Measurements from ENCODE around the gene MLANA. TPM values are rescaled to one million over a fixed set of nuclear protein-coding genes. Genes with fewer than 3 reads are reported as not detected.

The MLANA gene
- total RNA-seq, 4 donors from 2014 or later: not detected

DNA sequence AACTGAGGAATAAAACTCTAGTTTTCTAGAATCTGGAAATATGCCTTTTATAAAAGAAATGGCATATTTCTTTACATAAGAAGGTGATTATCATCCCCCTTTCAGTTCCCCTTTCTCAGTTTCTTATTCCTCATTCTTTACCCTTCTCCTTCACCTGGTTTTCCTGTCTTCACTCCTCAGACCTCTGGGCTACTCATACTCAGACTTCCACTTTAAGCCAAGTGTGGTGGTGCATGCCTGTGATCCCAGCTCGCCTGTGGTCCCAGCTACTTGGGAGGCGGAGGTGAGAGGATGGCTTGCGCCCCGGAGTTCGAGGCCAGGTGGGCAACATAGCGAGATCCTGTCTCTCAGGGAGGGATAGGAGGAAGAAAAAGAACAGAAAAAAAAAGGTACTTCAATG is 67.6 kb downstream of the MLANA start:
- ATAC-seq: no peak
- no peak for TF ChIP-seq POLR2AphosphoS5 (IDR thresholded peaks at IDR 0.05)
- TF ChIP-seq, protein P1, sequence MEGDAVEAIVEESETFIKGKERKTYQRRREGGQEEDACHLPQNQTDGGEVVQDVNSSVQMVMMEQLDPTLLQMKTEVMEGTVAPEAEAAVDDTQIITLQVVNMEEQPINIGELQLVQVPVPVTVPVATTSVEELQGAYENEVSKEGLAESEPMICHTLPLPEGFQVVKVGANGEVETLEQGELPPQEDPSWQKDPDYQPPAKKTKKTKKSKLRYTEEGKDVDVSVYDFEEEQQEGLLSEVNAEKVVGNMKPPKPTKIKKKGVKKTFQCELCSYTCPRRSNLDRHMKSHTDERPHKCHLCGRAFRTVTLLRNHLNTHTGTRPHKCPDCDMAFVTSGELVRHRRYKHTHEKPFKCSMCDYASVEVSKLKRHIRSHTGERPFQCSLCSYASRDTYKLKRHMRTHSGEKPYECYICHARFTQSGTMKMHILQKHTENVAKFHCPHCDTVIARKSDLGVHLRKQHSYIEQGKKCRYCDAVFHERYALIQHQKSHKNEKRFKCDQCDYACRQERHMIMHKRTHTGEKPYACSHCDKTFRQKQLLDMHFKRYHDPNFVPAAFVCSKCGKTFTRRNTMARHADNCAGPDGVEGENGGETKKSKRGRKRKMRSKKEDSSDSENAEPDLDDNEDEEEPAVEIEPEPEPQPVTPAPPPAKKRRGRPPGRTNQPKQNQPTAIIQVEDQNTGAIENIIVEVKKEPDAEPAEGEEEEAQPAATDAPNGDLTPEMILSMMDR (IDR thresholded peaks at IDR 0.05): no peak
- TF ChIP-seq EP300 (IDR thresholded peaks at IDR 0.05): no peak
- TF ChIP-seq POLR2A (IDR thresholded peaks at IDR 0.05): no peak
- 81 to 90% methylated on average over 3 to 6 of the region's 6 CpGs for WGBS, 2 donors (ENCODE audit: low coverage in 1 of 2)

More for the DNA sequence above, 67.6 kb downstream of the MLANA start:
- H3K4me3 ChIP-seq: no peak overlapping the region
- peaks cover 0 to 12% (median 0%) of the 10 kb centered on the region in 3 donors for H3K4me1 ChIP-seq
- H3K36me3 ChIP-seq: no peaks in the 10 kb centered on the region
- H3K27ac ChIP-seq: no peak overlapping the region
- no peaks in the 10 kb centered on the region for H3K27me3 ChIP-seq
- no peaks in the 10 kb centered on the region for H3K9me3 ChIP-seq

Other genes with a start within 250 kb of the MLANA start
- 10 to 100 TPM in 3 of 4 donors, 1 to 10 TPM in 1; 6.6 to 12.2 (median 11.7) TPM for gene ERMP1, start 57.8 kb upstream of the MLANA start, total RNA-seq
- 10 to 100 TPM; 14.8 to 20.2 (median 17.6) TPM for gene RANBP6, start 124.7 kb downstream of the MLANA start, total RNA-seq

Measured in gastroesophageal sphincter (tissue), 4 donors.